GM19025 (cell line): ENCODE measurements around the gene ZNF749.

ENCODE experiments used
- ATAC-seq: cut with Tn5 transposase; IDR thresholded peaks from one replicate; pipeline ENCODE4 v1.9.1; 2021; ENCODE audit warnings: mild to moderate bottlenecking, low read depth, moderate library complexity; ENCODE audit not compliant: unreplicated experiment

Gene ZNF749

DNA sequence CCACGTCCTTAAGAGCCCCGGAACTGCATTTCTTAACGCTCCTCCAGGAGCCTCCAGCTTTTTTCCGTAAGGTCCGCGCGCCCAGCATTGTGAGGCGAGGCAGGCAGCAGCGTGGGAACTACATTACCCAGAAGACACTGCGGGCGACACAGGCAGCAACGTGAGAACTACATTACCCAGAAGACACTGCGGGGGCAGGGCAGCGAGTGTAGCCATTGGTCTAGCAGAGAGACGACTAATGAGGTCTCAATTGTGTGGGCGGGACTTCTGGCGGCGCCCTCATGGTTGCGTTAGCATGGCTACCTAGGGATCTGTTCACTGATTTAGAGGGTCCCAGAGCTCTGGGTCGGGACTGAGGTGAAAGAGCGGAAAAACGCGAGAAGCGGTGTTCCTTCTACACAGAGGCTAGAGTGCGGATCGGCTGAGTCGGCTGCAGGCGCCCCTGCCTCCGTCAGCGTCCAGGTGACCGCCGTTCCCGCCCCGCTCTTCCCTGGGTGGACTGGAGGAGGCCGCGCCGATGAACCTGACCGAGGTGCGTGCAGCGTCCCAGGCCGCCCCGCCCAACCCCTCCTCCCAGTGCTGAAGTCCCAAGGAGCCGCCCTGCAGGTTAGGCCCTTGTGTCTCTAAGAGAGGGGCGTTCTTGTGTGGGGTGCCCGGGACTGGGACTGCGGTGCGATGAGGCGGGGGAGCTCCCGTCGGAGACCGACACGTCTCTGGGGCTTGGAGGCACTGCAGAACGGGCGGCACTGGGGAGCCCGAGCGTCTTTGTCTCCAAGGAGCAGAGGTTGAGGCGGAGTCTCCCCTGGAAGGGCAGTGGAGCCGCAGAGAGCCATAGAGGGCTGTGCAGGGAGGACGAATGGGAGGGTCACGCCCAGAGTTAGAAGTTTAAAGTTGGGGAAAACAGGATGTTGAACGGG, at the start of gene ZNF749:
TSS of gene ZNF749 (plus strand) at position 264 of the 917 bp plus-strand sequence. CDS start at position 518, 254 bp downstream.
- peak; percentile 96 for ATAC-seq

DNA sequence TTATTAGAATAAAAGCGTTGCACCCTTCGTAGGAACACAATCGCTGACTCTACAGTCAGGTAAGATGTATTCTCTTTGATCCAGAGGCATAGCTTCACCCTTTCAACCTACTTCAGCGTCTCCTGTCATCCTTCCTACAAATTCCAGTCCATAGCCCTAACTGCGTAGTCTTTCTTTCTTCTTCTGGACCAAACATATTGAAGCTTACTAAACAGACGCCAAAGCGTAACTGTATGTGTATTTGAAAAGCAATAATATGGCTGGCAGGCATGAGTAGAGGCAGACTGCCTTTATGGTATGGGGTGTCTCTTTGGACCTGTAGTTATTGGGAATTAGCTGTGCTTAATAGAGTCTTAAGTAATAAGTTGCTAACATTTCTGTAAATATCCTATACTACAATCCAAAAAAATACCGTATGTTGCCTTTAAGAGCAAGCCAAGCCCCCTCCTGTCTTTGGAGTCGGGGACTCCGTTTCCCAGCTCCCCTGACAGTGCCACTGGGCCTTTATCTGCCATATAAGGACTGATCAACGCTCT, 45.9 kb upstream of the ZNF749 start:
- no peak for ATAC-seq

DNA sequence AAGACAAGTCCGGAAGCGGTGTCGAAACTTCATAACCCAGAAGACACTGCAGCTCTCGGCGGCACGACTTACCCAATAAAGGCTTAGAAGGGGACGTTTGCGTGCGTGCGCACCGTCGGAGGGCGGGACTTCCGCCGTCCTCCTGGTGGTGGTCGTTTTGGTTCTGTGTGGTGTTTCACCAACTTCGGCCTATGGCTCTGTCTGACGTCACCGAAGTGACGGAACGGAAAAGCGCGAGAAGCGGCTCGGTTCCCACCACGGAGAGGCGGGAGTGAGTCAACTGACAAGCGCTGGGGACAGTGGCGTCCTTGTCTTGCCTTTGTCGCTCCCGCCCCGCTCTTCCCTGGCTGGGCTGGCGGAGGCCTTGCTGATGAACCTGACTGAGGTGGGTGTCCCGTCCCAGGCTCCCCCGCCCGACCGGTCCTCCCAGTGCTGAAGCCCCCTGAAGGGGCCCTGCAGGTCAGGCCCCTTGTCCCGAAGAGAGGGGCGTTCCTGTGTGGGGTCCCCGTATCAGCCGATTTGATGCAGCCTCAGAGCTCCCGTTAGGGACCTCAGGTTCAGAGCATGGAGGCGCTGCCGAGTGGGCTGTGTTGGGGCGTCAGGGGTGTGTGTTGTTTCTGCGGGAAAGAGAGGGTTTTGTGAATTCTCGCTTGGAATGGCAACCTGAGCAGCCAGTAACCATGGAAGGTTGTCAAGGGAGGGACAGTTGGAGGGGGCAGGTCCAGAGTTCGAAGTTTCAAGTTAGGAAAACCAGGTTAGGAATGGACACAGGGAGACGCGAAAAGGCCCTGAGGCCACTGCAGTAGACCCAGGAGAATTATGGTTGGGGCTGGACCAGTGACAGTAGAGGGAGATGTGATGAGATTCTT, 45.2 kb upstream of the ZNF749 start, which contains the start of gene ZNF548:
TSS of gene ZNF548 (plus strand) at position 125 of the 869 bp plus-strand sequence. CDS start at position 371, 246 bp downstream.
- ATAC-seq: peak; percentile 99

DNA sequence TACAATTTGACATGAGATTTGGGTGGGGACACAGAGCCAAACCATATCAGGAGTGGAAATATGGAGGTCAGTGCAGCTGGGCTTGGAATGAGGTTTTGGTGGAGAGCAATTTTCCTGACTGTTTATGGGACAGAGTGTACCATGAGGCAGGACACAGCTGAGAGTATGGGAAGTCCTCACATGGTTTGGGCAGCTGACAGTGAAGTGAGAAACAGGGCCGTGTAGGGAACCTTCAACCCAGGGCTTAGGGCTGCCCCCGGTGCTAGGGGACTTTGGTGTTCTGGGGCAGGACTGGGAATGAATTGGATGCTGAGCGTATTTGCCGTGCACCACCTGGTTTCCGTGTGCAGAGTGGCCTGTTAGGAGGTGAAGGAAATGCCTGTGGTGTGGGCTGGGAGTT, 39.4 kb upstream of the ZNF749 start:
- ATAC-seq: no peak

DNA sequence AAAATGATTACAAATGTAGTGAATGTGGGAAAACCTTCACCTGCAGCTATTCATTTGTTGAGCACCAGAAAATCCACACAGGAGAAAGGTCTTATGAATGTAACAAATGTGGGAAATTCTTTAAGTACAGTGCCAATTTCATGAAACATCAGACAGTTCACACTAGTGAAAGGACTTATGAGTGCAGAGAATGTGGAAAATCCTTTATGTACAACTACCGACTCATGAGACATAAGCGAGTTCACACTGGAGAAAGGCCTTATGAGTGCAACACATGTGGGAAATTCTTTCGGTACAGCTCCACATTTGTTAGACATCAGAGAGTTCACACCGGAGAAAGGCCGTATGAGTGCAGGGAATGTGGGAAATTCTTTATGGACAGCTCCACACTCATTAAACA, 36.3 kb upstream of the ZNF749 start:
- no peak for ATAC-seq

DNA sequence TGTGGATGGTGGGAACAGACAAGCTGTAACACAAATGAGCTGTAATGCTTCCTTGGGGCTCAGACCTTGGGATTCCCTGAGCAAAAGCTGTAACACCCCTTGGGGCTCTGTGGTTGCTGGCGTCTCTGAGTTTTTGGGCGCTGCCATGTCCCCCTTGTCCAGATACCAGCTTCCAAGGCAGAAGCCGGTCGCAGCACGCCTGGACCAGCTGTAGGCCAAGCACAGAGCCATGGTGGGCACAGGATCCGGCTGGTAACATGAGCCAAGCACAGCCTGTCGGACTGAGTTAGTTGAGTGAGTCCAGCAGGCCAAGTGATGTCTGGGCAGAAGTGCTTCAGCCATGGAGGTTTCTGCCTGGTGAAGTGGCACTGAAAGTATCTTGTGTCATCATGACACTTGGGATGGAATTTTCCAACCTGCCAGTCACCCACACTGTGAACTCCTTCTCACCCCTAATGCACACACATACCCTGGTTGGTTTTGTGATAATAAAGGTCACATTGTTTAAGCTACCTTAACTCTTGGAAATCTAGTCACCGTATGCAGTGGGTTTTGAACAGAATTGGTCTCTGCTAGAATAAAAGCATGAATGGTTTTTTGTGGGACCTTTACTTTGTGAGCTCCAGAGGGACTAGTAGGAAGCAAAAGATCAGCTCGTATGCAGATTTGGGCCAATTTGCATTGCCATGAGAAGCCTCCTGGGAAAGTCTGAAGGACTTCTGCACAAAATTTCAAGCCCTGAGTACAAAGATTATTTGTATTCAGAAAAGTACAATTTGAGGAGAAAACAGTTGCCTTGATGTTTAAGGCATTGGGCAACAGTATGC, 31.2 kb upstream of the ZNF749 start:
- ATAC-seq: no peak

DNA sequence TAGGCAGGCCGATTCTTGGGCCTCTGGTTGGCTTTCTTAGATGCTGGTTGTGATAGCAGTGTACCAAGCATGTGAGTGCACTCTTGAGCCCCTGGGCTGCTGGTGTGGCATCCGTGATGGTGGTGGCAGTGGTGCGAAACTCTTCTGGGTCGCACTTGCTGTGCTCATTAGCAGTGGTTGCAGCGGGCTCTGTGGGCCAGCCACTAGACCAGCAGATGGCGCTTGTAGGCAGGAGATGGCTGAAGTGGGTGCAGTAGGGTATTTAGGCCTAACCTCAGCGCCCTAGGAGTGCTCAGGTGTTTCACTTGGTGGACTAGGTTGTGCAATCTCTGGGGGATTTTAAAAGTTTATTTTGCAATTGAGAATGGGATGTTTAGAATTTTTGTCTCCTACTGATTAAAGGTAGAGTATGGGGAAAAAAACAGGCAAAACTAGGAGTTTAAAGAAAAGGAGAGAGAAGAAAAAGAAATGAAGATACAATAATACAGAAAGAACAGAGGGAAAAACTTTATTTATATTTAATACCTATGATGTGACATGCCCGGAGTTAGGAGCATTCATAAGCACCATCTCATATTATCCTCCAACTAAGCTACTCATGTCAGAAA, 28.5 kb upstream of the ZNF749 start:
- ATAC-seq: no peak

DNA sequence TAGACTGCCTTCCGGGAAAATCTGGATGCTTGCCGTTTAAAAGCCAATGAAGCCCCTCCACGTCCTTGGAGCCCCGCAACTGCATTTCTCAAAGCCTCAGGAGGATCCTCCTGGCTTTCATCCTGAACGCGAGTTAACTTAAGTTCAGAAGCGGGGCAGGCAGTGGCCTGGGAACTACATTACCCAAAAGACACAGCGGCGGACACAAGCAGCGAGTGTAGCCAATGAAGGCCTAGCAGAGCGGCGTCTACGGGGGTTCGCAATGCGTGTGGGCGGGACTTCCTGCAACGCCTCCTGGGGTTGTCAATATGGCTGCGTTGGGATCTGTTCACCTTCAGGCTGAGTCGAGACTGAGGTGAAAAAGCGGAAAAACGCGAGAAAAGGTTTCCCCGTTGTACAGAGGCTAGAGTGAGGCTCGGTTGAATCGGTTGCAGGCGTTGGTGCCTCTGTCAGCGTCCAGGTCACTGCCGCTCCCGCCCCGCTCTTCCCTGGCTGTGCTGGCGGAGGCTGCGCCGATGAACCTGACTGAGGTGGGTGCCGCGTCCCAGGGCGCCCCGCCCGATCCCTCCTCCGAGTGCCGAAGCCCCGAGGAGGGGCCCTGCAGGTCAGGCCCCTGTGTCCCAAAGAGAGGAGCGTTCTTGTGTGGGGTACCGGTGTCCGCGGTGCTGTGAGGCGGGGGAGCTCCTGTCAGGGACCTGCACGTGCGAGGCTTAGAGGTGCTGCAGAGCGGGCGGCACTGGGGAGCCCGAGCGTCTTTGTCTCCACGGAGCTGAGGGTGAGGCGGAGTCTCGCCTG, 24.1 kb upstream of the ZNF749 start, which contains the start of gene ZNF17:
TSS of gene ZNF17 (plus strand) at position 285 of the 795 bp plus-strand sequence. CDS start 2,455 bp downstream, outside the sequence.
- ATAC-seq: peak; percentile 96

DNA sequence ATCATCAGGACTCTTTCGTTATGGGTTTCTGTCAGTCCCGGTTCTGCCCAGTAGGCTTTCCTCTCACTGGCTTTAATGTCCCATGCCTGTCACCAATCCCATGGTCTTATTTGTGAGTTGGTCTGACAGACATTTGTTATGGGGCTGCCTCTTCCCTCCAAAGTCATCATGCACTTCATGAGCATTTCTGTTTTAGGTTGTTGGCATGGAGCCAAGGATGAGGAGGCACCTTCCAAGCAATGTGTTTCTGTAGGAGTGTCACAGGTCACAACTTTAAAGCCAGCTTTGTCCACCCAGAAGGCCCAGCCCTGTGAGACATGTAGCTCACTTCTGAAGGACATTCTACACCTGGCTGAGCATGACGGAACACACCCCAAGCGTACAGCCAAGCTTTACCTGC, 15.7 kb upstream of the ZNF749 start:
- ATAC-seq: no peak

DNA sequence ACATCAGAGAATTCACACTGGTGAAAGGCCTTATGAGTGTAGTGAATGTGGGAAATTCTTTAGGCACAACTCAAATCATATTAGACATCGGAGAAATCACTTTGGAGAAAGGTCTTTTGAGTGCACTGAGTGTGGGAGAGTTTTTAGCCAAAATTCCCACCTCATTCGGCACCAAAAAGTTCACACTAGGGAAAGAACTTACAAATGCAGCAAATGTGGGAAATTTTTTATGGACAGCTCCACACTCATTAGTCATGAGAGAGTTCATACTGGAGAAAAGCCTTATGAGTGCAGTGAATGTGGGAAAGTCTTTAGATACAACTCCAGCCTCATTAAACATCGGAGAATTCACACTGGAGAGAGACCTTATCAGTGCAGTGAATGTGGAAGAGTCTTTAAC, 14.1 kb upstream of the ZNF749 start:
- ATAC-seq: no peak

DNA sequence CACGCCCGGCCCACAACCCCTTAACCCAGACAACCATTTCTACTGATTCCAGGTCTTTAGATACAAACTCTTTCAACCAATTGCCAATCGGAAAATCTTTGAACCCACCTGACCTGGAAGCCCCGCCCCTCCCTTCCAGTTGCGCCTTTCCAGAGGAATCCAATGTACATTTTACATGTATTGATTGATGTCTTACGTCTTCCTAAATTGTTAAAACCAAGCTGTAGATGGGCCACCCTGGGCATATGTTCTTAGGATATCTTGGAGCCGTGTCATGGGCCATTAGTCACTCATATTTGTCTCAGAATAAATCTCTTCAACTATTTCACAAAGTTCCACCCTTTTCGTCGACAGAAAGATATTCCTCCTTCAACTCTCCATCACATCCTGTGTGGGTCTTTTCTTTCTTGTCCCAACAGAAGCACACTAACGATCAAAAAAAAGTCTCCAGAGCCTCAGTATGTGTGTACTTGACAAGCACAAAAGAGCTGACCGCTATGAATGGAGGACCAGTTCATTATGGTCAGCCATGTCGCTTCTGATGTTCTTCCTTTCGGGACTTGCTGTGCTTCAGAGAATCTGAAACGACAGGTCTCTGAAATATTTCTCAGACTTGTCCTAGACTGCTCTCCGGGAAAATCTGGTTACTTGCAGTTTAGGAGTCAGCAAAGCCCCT, 601 bp upstream of the ZNF749 start:
- peak; percentile 7 for ATAC-seq

DNA sequence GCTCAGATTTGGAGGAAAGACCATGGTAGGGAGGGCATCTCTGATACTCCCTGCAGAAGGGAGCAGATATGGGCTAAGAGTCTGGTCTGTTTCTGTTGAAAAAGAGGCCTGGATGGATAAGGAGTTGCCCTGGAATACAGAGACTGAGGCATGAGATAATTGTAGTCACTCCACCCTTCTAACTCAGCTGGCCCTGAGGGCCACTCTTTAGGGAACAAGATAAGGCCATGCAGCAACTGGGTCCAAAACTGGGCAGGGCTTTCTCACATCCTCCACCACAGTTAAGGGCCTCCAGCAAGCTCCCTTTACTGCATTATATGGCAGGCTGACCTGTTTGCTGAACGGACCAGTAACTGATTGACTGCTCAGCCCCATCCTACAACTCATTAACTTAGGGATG, 1.3 kb downstream of the ZNF749 start:
- no peak for ATAC-seq

DNA sequence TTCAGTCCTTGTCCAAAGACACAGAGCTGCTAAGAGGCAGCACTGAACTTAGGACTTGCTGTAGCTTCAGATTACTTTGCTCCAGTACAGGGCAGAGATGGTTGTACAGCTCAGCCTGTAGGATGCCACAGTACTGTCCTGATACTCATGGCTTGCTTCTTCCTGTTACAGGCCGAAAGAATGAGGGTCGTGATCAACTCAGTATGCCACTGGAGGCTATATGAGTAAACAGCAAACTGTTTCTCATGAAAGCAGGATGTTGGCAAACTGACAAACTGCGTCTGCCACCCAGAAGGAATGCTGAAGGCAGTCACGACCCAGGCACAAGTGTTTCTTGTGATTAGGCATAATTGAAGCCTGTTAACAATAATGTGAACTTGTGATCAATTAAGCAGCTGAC, 2.8 kb downstream of the ZNF749 start:
- no peak for ATAC-seq

DNA sequence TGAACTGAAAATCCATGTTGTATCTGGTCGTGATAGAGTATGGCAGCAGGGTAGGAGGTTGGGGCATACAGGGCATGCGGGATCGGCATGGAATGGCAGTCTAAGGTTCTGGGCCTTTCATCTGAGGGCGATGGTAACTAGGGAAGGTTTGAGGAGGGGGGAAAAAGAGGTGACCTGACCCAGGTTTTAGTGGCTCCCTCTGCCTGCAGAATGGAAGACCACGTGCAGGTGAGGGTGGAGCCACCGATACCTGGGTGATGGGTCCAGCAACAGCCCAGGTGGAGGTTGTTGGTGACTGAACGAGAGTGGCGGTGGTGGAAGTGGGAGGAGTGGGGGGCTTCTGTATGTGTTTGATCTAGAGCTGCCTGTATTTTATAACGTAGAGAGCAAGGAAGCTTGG, 3.8 kb downstream of the ZNF749 start:
- no peak for ATAC-seq

DNA sequence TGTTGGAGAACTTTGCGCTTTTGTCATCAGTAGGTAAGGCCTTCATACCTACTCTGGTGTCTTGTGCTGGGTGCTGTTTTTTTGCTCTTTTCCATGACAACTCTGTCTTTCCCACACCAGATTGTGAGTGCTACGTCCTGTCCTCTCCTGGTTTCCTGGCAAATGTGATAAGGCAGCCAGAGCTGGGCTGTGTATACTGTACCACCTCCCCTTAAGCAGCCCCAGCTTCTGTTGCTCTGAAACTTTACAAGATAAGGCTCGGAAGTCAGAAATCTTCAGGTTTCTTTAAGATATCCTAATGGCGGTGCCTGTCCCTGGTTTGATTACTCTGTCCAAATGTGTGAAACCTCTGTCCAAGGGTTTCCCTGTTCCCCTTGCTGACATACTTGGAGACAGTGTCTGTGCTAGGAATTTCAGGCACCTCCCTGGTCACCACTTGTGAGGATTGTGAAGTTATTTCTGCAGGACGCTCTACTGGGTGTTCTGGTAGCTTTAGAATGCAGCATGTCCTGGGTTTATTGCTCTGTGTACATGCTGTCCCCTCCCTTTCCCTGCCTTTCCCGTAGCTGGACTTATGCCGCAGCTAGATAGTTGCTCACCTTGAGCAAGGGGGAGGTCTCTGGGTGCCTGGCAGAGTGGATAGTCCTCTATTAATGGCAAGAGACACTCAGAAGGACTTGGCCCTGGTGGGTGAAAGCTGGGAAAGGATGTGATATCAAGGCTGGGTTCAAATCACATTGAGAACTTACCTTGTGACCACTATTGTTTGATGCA, 7.0 kb downstream of the ZNF749 start:
- ATAC-seq: no peak

DNA sequence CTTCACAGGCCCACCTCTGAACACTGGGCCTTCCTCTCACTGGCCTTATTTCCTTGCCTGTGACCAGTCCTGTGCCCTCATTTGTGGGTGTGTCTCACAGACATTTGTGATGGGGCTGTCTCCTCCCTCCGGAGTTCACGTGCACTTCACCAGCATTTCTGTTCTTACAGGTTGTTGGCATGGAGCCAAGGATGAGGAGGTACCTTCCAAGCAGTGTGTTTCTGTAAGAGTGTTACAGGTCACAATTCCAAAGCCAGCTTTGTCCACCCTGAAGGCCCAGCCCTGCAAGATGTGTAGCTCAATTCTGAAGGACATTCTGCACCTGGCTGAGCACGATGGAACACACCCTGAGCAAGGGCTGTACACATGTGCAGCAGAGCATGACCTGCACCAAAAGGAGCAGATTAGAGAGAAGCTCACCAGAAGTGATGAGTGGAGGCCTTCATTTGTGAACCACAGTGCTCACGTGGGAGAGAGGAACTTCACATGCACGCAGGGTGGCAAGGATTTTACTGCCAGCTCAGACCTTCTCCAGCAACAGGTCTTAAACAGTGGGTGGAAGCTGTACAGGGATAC, 8.1 kb downstream of the ZNF749 start:
- ATAC-seq: no peak

DNA sequence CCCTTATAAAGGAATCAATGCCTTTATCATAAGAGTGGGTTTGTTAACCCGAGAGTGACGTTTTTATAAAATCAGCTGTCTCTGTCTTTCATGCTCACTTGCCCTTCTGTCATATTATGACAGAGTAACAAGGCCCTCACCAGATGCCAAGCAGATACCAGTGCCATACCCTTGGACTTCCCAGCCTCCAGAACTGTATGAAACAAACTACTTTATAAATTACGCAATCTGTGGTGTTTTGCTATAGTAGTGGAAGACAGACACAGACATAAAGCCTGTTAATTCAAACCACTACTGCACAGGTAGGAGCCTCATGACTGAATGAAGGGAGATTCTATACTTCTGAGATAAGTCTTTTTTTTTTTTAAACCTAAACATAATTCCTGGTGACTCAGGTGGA, 17.2 kb downstream of the ZNF749 start:
- ATAC-seq: no peak
